GM12878 (cell line): Measurements from ENCODE around the gene INPP4B. TPM values are rescaled to one million over a fixed set of nuclear protein-coding genes. Genes with fewer than 3 reads are reported as not detected.

Source experiments
- ATAC-seq: fragments of 200-7000 bp; cut with Tn5 transposase; 3 replicates; pipeline ENCODE4 v1.9.1; 2020; ENCODE audit warnings: mild to moderate bottlenecking, moderate library complexity
- BruUV-seq: library from RNA; stranded (reverse); fragments of 400-500 nt; replicated peaks from 2 replicates; lab custom pipeline; 2021; lab: Mats Ljungman, UMichigan
- CTCF ChIA-PET: fragments of 300-600 bp; sonication (Branson Sonifier 250); formaldehyde crosslinking; extraction: SDS; loops from one replicate; lab custom pipeline; 2021; ENCODE audit warnings: inconsistent platforms; lab: Yijun Ruan, JAX
- POLR2A ChIA-PET: fragments of 350-600 bp; formaldehyde crosslinking; extraction: SDS; loops from one replicate; lab custom pipeline; 2021; ENCODE audit warnings: inconsistent platforms; lab: Charles Lee
- RAD21 ChIA-PET: fragments of 300-600 bp; sonication (Branson Sonifier 250); formaldehyde crosslinking; loops from one replicate; lab custom pipeline; 2023; ENCODE audit warnings: antibody characterized with exemption; ENCODE audit not compliant: unreplicated experiment; lab: Charles Lee
- SMC1A ChIA-PET: fragments of 300-600 bp; sonication (Branson Sonifier 250); formaldehyde crosslinking; loops from one replicate; lab custom pipeline; 2023; ENCODE audit not compliant: unreplicated experiment, uncharacterized antibody; lab: Charles Lee
- DNase-seq: peaks from one replicate; pipeline ENCODE4 v3.0.0-alpha.2; 2011; ENCODE audit warnings: low read depth, low spot score
- FAIRE-seq: peaks from 3 replicates; lab custom pipeline; 2011; peaks lifted over from hg19 to GRCh38; lab: Jason Lieb, UNC
- H2AFZ ChIP-seq: 2 replicates; pipeline ENCODE4 v1.6.0; 2011; ENCODE audit warnings: low read depth, low read length, control low read depth; ENCODE audit not compliant: control insufficient read depth
- H3K27ac ChIP-seq: 2 replicates; pipeline ENCODE4 v1.5.1; 2011; ENCODE audit warnings: control low read depth; ENCODE audit not compliant: control insufficient read depth, insufficient read depth
- H3K27me3 ChIP-seq, 2 experiments: replicated peaks in 1 of 2; 2 replicates each; pipeline versions ENCODE4 v1.6.0 to v1.6.1; 2011; ENCODE audit warnings: low read length in 1 of 2; ENCODE audit not compliant: control insufficient read depth in 2 of 2, insufficient read depth in 2 of 2
- H3K36me3 ChIP-seq, 2 experiments: 2 replicates each; pipeline ENCODE4 v1.5.1; 2011; ENCODE audit warnings: low read length in 1 of 2; ENCODE audit not compliant: control insufficient read depth in 2 of 2, insufficient read depth in 2 of 2
- H3K4me1 ChIP-seq: 2 replicates; pipeline ENCODE4 v1.6.1; 2011; ENCODE audit warnings: mild to moderate bottlenecking, low read length, moderate library complexity, mixed read lengths; ENCODE audit not compliant: control insufficient read depth, insufficient read depth
- H3K4me2 ChIP-seq: 2 replicates; pipeline ENCODE4 v1.6.0; 2011; ENCODE audit warnings: control low read depth; ENCODE audit not compliant: control insufficient read depth, insufficient read depth
- H3K4me3 ChIP-seq: fragments of 200-600 bp; sonication (generic); 2 replicates; pipeline ENCODE4 v1.5.1; 2016
- H3K79me2 ChIP-seq: 2 replicates; pipeline ENCODE4 v1.6.0; 2011; ENCODE audit warnings: low read length; ENCODE audit not compliant: control insufficient read depth, insufficient read depth
- H3K9ac ChIP-seq: 2 replicates; pipeline ENCODE4 v1.8.0; 2011; ENCODE audit warnings: low read length, control low read depth, mixed read lengths; ENCODE audit not compliant: control insufficient read depth, insufficient read depth
- H3K9me3 ChIP-seq: replicated peaks from 3 replicates; pipeline ENCODE4 v1.5.1; 2011; ENCODE audit warnings: mild to moderate bottlenecking, low read length; ENCODE audit not compliant: control insufficient read depth, insufficient read depth
- H4K20me1 ChIP-seq: 2 replicates; pipeline ENCODE4 v1.6.0; 2011; ENCODE audit not compliant: control insufficient read depth, insufficient read depth
- BCL3 ChIP-seq: IDR thresholded peaks from 2 replicates; pipeline ENCODE4 v1.6.1; 2011; ENCODE audit warnings: borderline replicate concordance, low read depth, mild to moderate bottlenecking, moderate library complexity, low read length; ENCODE audit not compliant: insufficient read depth, poor library complexity, severe bottlenecking
- CBFB ChIP-seq: IDR thresholded peaks from 2 replicates; pipeline ENCODE4 v1.6.1; 2016; ENCODE audit warnings: antibody characterized with exemption, low read depth
- IKZF1 ChIP-seq: fragments of 450-650 bp; conservative IDR thresholded peaks from 2 replicates; pipeline ENCODE4 v1.6.1; 2017; ENCODE audit warnings: antibody characterized with exemption, mild to moderate bottlenecking
- MLLT1 ChIP-seq: fragments of 450-650 bp; IDR thresholded peaks from 2 replicates; pipeline ENCODE4 v1.6.1; 2016; ENCODE audit warnings: mild to moderate bottlenecking
- NRF1 ChIP-seq: conservative IDR thresholded peaks from 2 replicates; pipeline ENCODE4 v1.6.1; 2011; ENCODE audit warnings: mild to moderate bottlenecking, low read depth, low read length, improper control_type of control experiment
- POU2F2 ChIP-seq: IDR thresholded peaks from 3 replicates; pipeline ENCODE4 v1.6.1; 2011; ENCODE audit warnings: low read depth, mild to moderate bottlenecking, low read length, borderline replicate concordance
- SMAD1 ChIP-seq: fragments of 450-650 bp; IDR thresholded peaks from 2 replicates; pipeline ENCODE4 v1.6.1; 2018; ENCODE audit warnings: mild to moderate bottlenecking, low read depth; ENCODE audit not compliant: partially characterized antibody
- STAT3 ChIP-seq: IDR thresholded peaks from 2 replicates; pipeline ENCODE4 v1.6.1; 2011; ENCODE audit warnings: low read depth, low read length, improper control_type of control experiment
- WGBS: methylation state at CpG from one replicate; pipeline ENCODE4 v1.1.6; 2016; ENCODE audit warnings: low lambda C conversion rate; ENCODE audit not compliant: insufficient replicate concordance, insufficient coverage; ENCODE audit errors: missing lambda C conversion rate; 5-methylcytosine and 5-hydroxymethylcytosine counted together
- in situ Hi-C: fragments of 300-500 bp; cut with MboI; formaldehyde crosslinking; loops from 9 replicates; pipeline ENCODE4 v1.14.3; 2018; ENCODE audit warnings: mixed read lengths
- intact Hi-C: fragments of 100-400 bp; cut with micrococcal nuclease; formaldehyde crosslinking; loops from one replicate; pipeline ENCODE4 v1.14.2; 2022; ENCODE audit not compliant: unreplicated experiment
- polyA plus RNA-seq, 11 experiments: library from polyadenylated mRNA; depleted of rRNA in 4 of 11; unstranded in 6 of 11; stranded (reverse) in 5 of 11; fragments of >200 nt; fragmentation: Nextera tagmentation in 4 of 11; fragmentation: Illumina TruSeq in 1 of 11; extraction: Ambion mirVana in 4 of 11; extraction: Trizol in 1 of 11; gene quantifications; 1 replicate in 1 of 11; 2 replicates in 10 of 11; pipeline versions ENCODE4 v1.2.1 to v1.2.3, GENCODE V29; 2011 to 2016; ENCODE audit warnings: inconsistent platforms in 2 of 11, missing spikeins in 2 of 11, low read depth in 1 of 11
- total RNA-seq, 4 experiments: library from RNA; depleted of rRNA in 3 of 4; stranded (reverse); fragments of >200 nt in 3 of 4; fragmentation: Illumina TruSeq in 1 of 4; extraction: Trizol in 1 of 4; gene quantifications; 2 replicates each; pipeline versions ENCODE4 v1.2.1 to v1.2.3, GENCODE V29; 2013 to 2021

The INPP4B gene
- total and polyA plus RNA-seq, 10 of the 15 experiments (the other 5 are each of a cell fraction or from before 2014, with no cell fraction given): 0.53 to 11.2 (median 0.95) TPM

DNA sequence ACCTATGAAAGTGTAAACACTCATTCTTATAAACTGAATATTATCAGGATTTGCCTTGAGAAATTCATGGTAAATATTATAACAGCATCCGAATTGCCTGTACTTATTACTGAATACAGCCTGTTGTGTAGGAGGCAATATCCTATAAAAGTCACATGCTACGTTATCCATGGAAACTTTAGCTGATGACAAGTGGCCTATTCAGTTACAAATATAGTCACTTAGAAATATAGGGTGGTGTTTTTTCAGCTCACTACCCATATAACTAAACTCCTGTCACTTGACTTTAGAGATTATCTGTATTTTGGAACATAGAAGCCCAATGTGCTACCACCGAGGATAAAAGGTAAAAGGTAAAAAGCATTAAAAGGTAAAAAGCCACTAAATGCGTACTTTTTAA, 493.4 kb downstream of the INPP4B start:
- no peaks in the 10 kb centered on the region for H3K79me2 ChIP-seq
- H3K36me3 ChIP-seq: no peaks in the 10 kb centered on the region
- RAD21 ChIA-PET: interaction anchor here (1.2 to 8.0 kb wide), 16 partner anchors 11 to 372 kb away, joined by 3 to 133 read pairs (median 6); no protein-coding TSS in a partner anchor
- no peak overlapping the region for H3K9ac ChIP-seq
- in situ Hi-C loops (loop anchor here (10.0 kb wide), 2 partner anchors 362 to 492 kb away; partner anchors contain the start of gene INPP4B), intact Hi-C loops (loop anchor here (1.0 to 10.0 kb wide), 4 partner anchors 225 to 1045 kb away; no protein-coding TSS in a partner anchor)
- FAIRE-seq (no peak), ATAC-seq (no peak), DNase-seq (no peak)
- no peak overlapping the region for H3K4me2 ChIP-seq
- H3K27me3 ChIP-seq: no peaks in the 10 kb centered on the region
- no peak overlapping the region for H3K27ac ChIP-seq
- TF ChIP-seq MLLT1: no peak
- TF ChIP-seq SMAD1: no peak
- no peak for TF ChIP-seq POU2F2
- no peak for TF ChIP-seq STAT3
- no peak for TF ChIP-seq BCL3
- no peak for TF ChIP-seq NRF1
- no peak for TF ChIP-seq CBFB
- TF ChIP-seq IKZF1: no peak
- CTCF ChIA-PET: interaction anchor here (0.7 to 10.0 kb wide), 36 partner anchors 8 to 483 kb away, joined by 3 to 135 read pairs (median 5); no protein-coding TSS in a partner anchor
- POLR2A ChIA-PET: interaction anchor here (1.5 to 2.0 kb wide), 2 partner anchors 27 to 215 kb away, joined by 3 to 5 read pairs; no protein-coding TSS in a partner anchor
- no TSS peak for BruUV-seq
- H3K4me1 ChIP-seq: no peaks in the 10 kb centered on the region
- 31% methylated on average over 4 of the region's 4 CpGs for WGBS
- no peaks in the 10 kb centered on the region for H4K20me1 ChIP-seq
- H3K4me3 ChIP-seq: no peak overlapping the region
- SMC1A ChIA-PET: interaction anchor here (0.6 to 7.3 kb wide), 34 partner anchors 11 to 1052 kb away, joined by 3 to 120 read pairs (median 8); no protein-coding TSS in a partner anchor
- H3K9me3 ChIP-seq: no peaks in the 10 kb centered on the region
- H2AFZ ChIP-seq: no peak overlapping the region
